Esophagus squamous epithelium (tissue), 4 donors: ENCODE results near the gene DENND10.

ENCODE experiments used
- CTCF ChIP-seq, 6 experiments: fragments of 450-650 bp in 4 of 6; fragments of 200-600 bp in 2 of 6; sonication (generic) in 2 of 6; IDR thresholded peaks; one replicate each; pipeline ENCODE4 v1.5.1; 2016 to 2019; ENCODE audit warnings: antibody characterized with exemption in 6 of 6, mild to moderate bottlenecking in 4 of 6, moderate library complexity in 4 of 6
- POLR2A ChIP-seq, 4 donors: fragments of 450-650 bp; IDR thresholded peaks; one replicate each; pipeline ENCODE4 v1.6.1; 2017; ENCODE audit warnings: antibody characterized with exemption in 4 of 4, mild to moderate bottlenecking in 4 of 4, moderate library complexity in 3 of 4

GRCh38 chr10:119119400-119119799 is 15.5 kb downstream of the DENND10 start:
- no peak for TF ChIP-seq CTCF (IDR thresholded peaks at IDR 0.05)
- no peak for TF ChIP-seq POLR2A (IDR thresholded peaks at IDR 0.05)
